ENCODE measurements around the gene OTULIN.

- no peak for TF ChIP-seq CTCF (conservative IDR thresholded peaks at IDR 0.05 in 1 of 2, IDR thresholded peaks at IDR 0.05 in 1 of 2; ENCODE audit: extremely low read depth in 1 of 2, insufficient read depth in 1 of 2, low read depth in 1 of 2, low read length in 2 of 2)
- TF ChIP-seq EZH2 (IDR thresholded peaks at IDR 0.05; ENCODE audit: borderline replicate concordance, low read length): no peak
These were observed 48.1 kb downstream of the OTULIN start for GRCh38 chr5:14712666-14713065.

Data from mammary epithelial cell (primary cell).